ENCODE measurements around the gene APP. TPM values are rescaled to one million over a fixed set of nuclear protein-coding genes. Genes with fewer than 3 reads are reported as not detected.

Gene APP
- total and polyA plus RNA-seq, 2 experiments from 2014 or later, result 55.7 to 316 TPM

GRCh38 chr21:26165331-26165730, 5.2 kb downstream of the APP start:
- H3K4me2 ChIP-seq, result no peak overlapping the region
- 93% methylated on average over 5 of the region's 5 CpGs for WGBS (ENCODE audit: low lambda C conversion rate, missing lambda C conversion rate)

GRCh38 chr21:26164311-26164710, 6.3 kb downstream of the APP start:
- Histone ChIP-seq H3K4me1 (ENCODE audit: insufficient read depth) (peaks cover 31% of the 10 kb centered on the region), H3K4me3 (no peak overlapping the region), H4K20me1 (ENCODE audit: insufficient read depth, poor library complexity, severe bottlenecking) (peaks cover 43% of the 10 kb centered on the region), H3K9me3 (ENCODE audit: low read depth) (no peaks in the 10 kb centered on the region), H3K27ac (no peak overlapping the region), H3K9me2 (replicated peaks; ENCODE audit: insufficient read depth) (no peaks in the 10 kb centered on the region), H2AFZ (no peak overlapping the region), H3K27me3 (no peaks in the 10 kb centered on the region), H3K36me3 (replicated peaks; ENCODE audit: insufficient read depth, low read depth) (no peaks in the 10 kb centered on the region), H3K79me2 (peaks cover 97% of the 10 kb centered on the region), H3K4me2 (no peak overlapping the region)
- DNase-seq (ENCODE audit: low spot score), result no peak
- WGBS (ENCODE audit: low lambda C conversion rate, missing lambda C conversion rate), result 77% methylated on average over 2 of the region's 2 CpGs
- no peak for TF ChIP-seq EZH2phosphoT487 (IDR thresholded peaks at IDR 0.05; ENCODE audit: low read depth, severe bottlenecking, unreplicated experiment)

More at GRCh38 chr21:26165331-26165730, 5.2 kb downstream of the APP start:
- Histone ChIP-seq H3K27ac (no peak overlapping the region), H3K79me2 (peaks cover 97% of the 10 kb centered on the region), H2AFZ (no peak overlapping the region), H3K4me1 (ENCODE audit: insufficient read depth) (peaks cover 30% of the 10 kb centered on the region), H3K4me3 (no peak overlapping the region), H3K9me2 (replicated peaks; ENCODE audit: insufficient read depth) (no peaks in the 10 kb centered on the region), H3K9me3 (ENCODE audit: low read depth) (no peaks in the 10 kb centered on the region), H4K20me1 (ENCODE audit: insufficient read depth, poor library complexity, severe bottlenecking) (peaks cover 35% of the 10 kb centered on the region), H3K36me3 (replicated peaks; ENCODE audit: insufficient read depth, low read depth) (no peaks in the 10 kb centered on the region), H3K27me3 (no peaks in the 10 kb centered on the region)
- TF ChIP-seq EZH2phosphoT487 (IDR thresholded peaks at IDR 0.05; ENCODE audit: low read depth, severe bottlenecking, unreplicated experiment) (no peak), EZH2 (IDR thresholded peaks at IDR 0.05; ENCODE audit: borderline replicate concordance) (no peak), CTCF (IDR thresholded peaks at IDR 0.05; ENCODE audit: poor library complexity) (no peak)
- no peak for DNase-seq (ENCODE audit: low spot score)

- peaks cover 100% of the 10 kb centered on the region for H3K79me2 ChIP-seq
- H3K9me3 ChIP-seq (ENCODE audit: low read depth), result no peaks in the 10 kb centered on the region
- 97% methylated on average over 4 of the region's 4 CpGs for WGBS (ENCODE audit: low lambda C conversion rate, missing lambda C conversion rate)
- TF ChIP-seq EZH2phosphoT487 (IDR thresholded peaks at IDR 0.05; ENCODE audit: low read depth, severe bottlenecking, unreplicated experiment) (no peak), CTCF (IDR thresholded peaks at IDR 0.05; ENCODE audit: poor library complexity) (no peak), EZH2 (IDR thresholded peaks at IDR 0.05; ENCODE audit: borderline replicate concordance) (no peak)
- H3K4me2 ChIP-seq, result no peak overlapping the region
- H4K20me1 ChIP-seq (ENCODE audit: insufficient read depth, poor library complexity, severe bottlenecking), result peaks cover 55% of the 10 kb centered on the region
- no peak for DNase-seq (ENCODE audit: low spot score)
- no peaks in the 10 kb centered on the region for H3K27me3 ChIP-seq
- H3K9me2 ChIP-seq (replicated peaks; ENCODE audit: insufficient read depth), result no peaks in the 10 kb centered on the region
- H2AFZ ChIP-seq, result no peak overlapping the region
- H3K27ac ChIP-seq, result no peak overlapping the region
- H3K4me1 ChIP-seq (ENCODE audit: insufficient read depth), result peaks cover 29% of the 10 kb centered on the region
- no peaks in the 10 kb centered on the region for H3K36me3 ChIP-seq (replicated peaks; ENCODE audit: insufficient read depth, low read depth)
- H3K4me3 ChIP-seq, result no peak overlapping the region
Measured at GRCh38 chr21:26162081-26162480, 8.5 kb downstream of the APP start.

- no peaks in the 10 kb centered on the region for H3K9me2 ChIP-seq (replicated peaks; ENCODE audit: insufficient read depth)
- H3K27me3 ChIP-seq, result no peaks in the 10 kb centered on the region
- peaks cover 100% of the 10 kb centered on the region for H3K79me2 ChIP-seq
- H3K4me3 ChIP-seq, result no peak overlapping the region
- H3K27ac ChIP-seq, result no peak overlapping the region
- H3K4me1 ChIP-seq (ENCODE audit: insufficient read depth), result peaks cover 17% of the 10 kb centered on the region
- no peak for DNase-seq (ENCODE audit: low spot score)
- WGBS (ENCODE audit: low lambda C conversion rate, missing lambda C conversion rate), result 97% methylated on average over 1 of the region's 1 CpG
- no peaks in the 10 kb centered on the region for H3K9me3 ChIP-seq (ENCODE audit: low read depth)
- no peaks in the 10 kb centered on the region for H3K36me3 ChIP-seq (replicated peaks; ENCODE audit: insufficient read depth, low read depth)
- peaks cover 43% of the 10 kb centered on the region for H4K20me1 ChIP-seq (ENCODE audit: insufficient read depth, poor library complexity, severe bottlenecking)
- no peak overlapping the region for H3K4me2 ChIP-seq
- TF ChIP-seq EZH2phosphoT487 (IDR thresholded peaks at IDR 0.05; ENCODE audit: low read depth, severe bottlenecking, unreplicated experiment), result no peak
- H2AFZ ChIP-seq, result no peak overlapping the region
Measured at GRCh38 chr21:26159869-26160268, 10.7 kb downstream of the APP start.
